Activated CD8-positive, alpha-beta memory T cell treated with anti-CD3 and anti-CD28 coated beads, Interleukin-2, amount 10 ng/mL, durations not matched to agents 7 days and 5 days (primary cell): ENCODE results near the gene MDFI. TPM values are rescaled to one million over a fixed set of nuclear protein-coding genes. Genes with fewer than 3 reads are reported as not detected.

Source experiments
- ATAC-seq: fragments of 150-1000 bp; cut with Tn5 transposase; one replicate; pipeline ENCODE4 v1.10.0; 2021; ENCODE audit warnings: moderate library complexity
- CTCF ChIA-PET: fragments of 350-600 bp; sonication (Branson Sonifier 250); formaldehyde crosslinking; loops from one replicate; lab custom pipeline; 2021; ENCODE audit warnings: antibody characterized with exemption; lab: Charles Lee
- DNase-seq: peaks from one replicate; pipeline ENCODE4 v3.0.0-alpha.2; 2020
- H3K27ac Mint-ChIP-seq: one replicate; pipeline ENCODE4 v1.8.0; 2021; ENCODE audit warnings: mild to moderate bottlenecking, mixed read lengths
- H3K27me3 Mint-ChIP-seq: one replicate; pipeline ENCODE4 v1.8.0; 2021; ENCODE audit warnings: mixed read lengths
- H3K36me3 Mint-ChIP-seq: one replicate; pipeline ENCODE4 v1.8.0; 2021; ENCODE audit warnings: mild to moderate bottlenecking, mixed read lengths
- H3K4me1 Mint-ChIP-seq: one replicate; pipeline ENCODE4 v1.8.0; 2021; ENCODE audit warnings: mixed read lengths
- H3K4me3 Mint-ChIP-seq: one replicate; pipeline ENCODE4 v1.8.0; 2021; ENCODE audit warnings: mild to moderate bottlenecking, moderate library complexity, mixed read lengths
- H3K9me3 Mint-ChIP-seq: one replicate; pipeline ENCODE4 v1.8.0; 2022; ENCODE audit warnings: low read depth, mixed read lengths
- total RNA-seq, 2 experiments: library from RNA; stranded (reverse); gene quantifications; one replicate each; pipeline ENCODE4 v1.2.3, GENCODE V29; 2021

MDFI gene
- total RNA-seq, 2 experiments from 2014 or later, result not detected

DNA sequence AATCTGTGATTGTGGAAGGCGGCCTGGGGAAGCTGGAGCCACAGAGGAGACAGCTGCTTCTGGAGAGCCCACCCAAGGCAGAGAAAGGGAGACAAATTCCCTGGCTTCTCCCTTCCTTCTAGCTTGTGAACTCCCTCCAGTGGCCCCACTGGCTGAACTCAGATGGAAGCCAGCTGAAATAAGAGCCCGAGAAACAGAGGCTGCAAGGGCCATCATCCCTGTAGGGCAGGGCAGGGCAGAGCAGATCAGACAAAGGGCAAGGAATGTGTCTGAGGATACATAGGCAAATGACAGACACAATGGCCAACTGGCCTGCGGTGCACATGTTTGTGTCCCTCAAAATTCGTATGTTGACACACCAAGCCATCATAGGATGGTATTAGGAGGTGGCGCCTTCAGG is 25.3 kb downstream of the MDFI start:
- no peaks in the 10 kb centered on the region for H3K36me3 Mint-ChIP-seq
- no peak overlapping the region for H3K27ac Mint-ChIP-seq
- H3K4me1 Mint-ChIP-seq, result no peaks in the 10 kb centered on the region
- CTCF ChIA-PET, result interaction anchor here (0.5 kb wide), 1 partner anchor 22 kb away, joined by 4 read pairs; no protein-coding TSS in a partner anchor
- DNase-seq, result no peak
- H3K9me3 Mint-ChIP-seq, result no peaks in the 10 kb centered on the region
- no peak for ATAC-seq
- peaks cover 39% of the 10 kb centered on the region for H3K27me3 Mint-ChIP-seq
- no peak overlapping the region for H3K4me3 Mint-ChIP-seq

DNA sequence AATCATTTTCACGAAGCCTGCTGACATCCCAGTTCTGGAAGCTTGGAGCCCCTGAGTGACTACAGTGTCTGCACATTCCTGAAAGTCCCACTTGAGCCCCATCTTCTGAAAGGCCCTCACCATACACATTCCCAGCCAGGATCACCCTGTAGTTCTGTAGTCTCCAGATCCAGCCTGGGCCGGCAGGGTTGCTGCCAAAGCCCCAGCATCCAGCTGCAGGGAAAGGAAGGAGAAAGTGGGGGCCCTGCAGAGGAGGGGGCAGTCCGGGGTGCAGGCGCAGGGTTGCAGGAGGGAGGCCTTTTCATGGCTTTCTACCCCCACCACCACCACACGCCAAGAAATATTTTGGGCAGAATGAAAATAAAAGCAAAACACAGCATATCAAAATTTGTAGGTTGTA is 26.0 kb downstream of the MDFI start:
- CTCF ChIA-PET, result no interaction called here
- no peaks in the 10 kb centered on the region for H3K36me3 Mint-ChIP-seq
- H3K9me3 Mint-ChIP-seq, result no peaks in the 10 kb centered on the region
- ATAC-seq (no peak), DNase-seq (no peak)
- no peak overlapping the region for H3K4me3 Mint-ChIP-seq
- no peak overlapping the region for H3K27ac Mint-ChIP-seq
- H3K27me3 Mint-ChIP-seq, result peaks cover 40% of the 10 kb centered on the region
- no peaks in the 10 kb centered on the region for H3K4me1 Mint-ChIP-seq

DNA sequence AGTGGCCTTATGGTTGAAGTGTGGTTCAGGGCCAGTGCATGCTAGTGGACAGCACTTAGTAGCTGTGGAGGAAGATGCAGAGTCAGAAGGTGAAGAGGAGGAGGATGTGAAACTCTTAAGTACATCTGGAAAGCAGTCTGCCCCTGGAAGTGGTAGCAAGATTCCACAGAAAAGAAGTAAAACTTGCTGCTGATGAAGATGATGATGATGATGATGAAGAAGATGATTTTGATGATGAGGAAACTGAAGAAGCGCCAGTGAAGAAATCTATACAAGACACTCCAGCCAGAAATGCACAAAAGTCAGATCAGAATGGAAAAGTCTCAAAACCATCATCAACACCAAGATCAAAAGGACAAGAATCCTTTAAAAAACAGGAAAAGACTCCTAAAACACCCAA is 28.9 kb downstream of the MDFI start:
- H3K9me3 Mint-ChIP-seq, result no peaks in the 10 kb centered on the region
- DNase-seq (no peak), ATAC-seq (no peak)
- no peaks in the 10 kb centered on the region for H3K36me3 Mint-ChIP-seq
- H3K4me3 Mint-ChIP-seq, result no peak overlapping the region
- peaks cover 45% of the 10 kb centered on the region for H3K27me3 Mint-ChIP-seq
- H3K4me1 Mint-ChIP-seq, result no peaks in the 10 kb centered on the region
- CTCF ChIA-PET, result no interaction called here
- H3K27ac Mint-ChIP-seq, result no peak overlapping the region

GRCh38 chr6:41668968-41669367 is 30.7 kb downstream of the MDFI start:
- CTCF ChIA-PET, result no interaction called here
- H3K4me1 Mint-ChIP-seq, result no peaks in the 10 kb centered on the region
- H3K27ac Mint-ChIP-seq, result no peak overlapping the region
- ATAC-seq (no peak), DNase-seq (no peak)
- peaks cover 40% of the 10 kb centered on the region for H3K27me3 Mint-ChIP-seq
- no peak overlapping the region for H3K4me3 Mint-ChIP-seq
- H3K9me3 Mint-ChIP-seq, result no peaks in the 10 kb centered on the region
- no peaks in the 10 kb centered on the region for H3K36me3 Mint-ChIP-seq

DNA sequence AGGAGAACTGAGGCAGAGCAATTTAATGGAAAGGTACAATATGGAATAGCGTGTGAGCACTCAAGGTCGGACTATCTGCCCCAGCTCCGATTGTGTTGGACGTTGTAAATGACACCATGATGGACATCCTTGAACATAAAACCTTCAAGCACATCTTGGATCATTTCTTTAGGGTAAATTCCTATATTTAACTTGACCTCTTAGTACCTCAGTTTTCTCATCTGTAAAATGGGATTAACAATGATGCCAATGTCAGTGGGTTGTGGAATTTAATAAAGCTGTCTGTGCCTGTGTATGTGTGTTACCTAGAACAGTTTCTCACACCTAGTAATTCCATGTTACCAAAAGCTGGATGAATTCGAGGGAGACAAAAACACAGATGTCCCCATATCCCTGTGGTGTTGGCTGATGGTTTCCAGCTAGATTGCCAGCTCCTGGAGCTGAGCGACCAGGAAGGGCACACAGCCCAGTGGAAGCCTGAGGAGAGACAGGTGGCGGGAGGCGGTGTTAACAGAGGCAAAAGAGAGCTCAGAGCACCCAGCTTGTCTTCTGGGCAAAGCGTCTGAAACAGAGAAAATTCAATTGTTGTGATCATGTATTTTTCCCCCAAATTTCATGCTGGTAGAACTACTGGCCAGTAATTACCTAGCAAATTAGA is 32.6 kb downstream of the MDFI start:
- no peaks in the 10 kb centered on the region for H3K9me3 Mint-ChIP-seq
- ATAC-seq (no peak), DNase-seq (no peak)
- no peak overlapping the region for H3K4me3 Mint-ChIP-seq
- CTCF ChIA-PET, result no interaction called here
- peaks cover 32% of the 10 kb centered on the region for H3K27me3 Mint-ChIP-seq
- H3K4me1 Mint-ChIP-seq, result no peaks in the 10 kb centered on the region
- no peak overlapping the region for H3K27ac Mint-ChIP-seq
- no peaks in the 10 kb centered on the region for H3K36me3 Mint-ChIP-seq

DNA sequence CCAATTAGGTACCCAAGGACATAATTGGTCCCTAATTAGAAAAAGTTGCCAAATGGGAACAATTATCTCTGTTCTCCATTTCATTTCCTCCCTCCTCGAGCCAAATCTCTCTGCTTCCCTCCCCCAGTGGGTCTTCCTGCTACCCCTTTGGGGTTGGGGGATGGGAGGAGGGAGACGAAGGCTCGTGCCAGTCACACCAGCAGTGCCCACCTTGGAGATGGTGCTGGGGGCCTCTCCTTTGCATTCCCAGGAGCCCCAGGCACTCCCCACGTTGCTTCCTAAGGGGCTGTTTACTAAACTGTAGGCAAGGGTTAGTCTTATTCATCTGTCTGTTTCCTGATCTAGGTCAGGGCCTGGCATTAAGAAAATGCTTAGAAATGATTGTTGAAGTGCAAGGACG is 33.1 kb downstream of the MDFI start:
- DNase-seq (no peak), ATAC-seq (no peak)
- H3K27ac Mint-ChIP-seq, result no peak overlapping the region
- no peaks in the 10 kb centered on the region for H3K36me3 Mint-ChIP-seq
- no peaks in the 10 kb centered on the region for H3K4me1 Mint-ChIP-seq
- H3K4me3 Mint-ChIP-seq, result no peak overlapping the region
- CTCF ChIA-PET, result no interaction called here
- H3K9me3 Mint-ChIP-seq, result no peaks in the 10 kb centered on the region
- peaks cover 32% of the 10 kb centered on the region for H3K27me3 Mint-ChIP-seq

DNA sequence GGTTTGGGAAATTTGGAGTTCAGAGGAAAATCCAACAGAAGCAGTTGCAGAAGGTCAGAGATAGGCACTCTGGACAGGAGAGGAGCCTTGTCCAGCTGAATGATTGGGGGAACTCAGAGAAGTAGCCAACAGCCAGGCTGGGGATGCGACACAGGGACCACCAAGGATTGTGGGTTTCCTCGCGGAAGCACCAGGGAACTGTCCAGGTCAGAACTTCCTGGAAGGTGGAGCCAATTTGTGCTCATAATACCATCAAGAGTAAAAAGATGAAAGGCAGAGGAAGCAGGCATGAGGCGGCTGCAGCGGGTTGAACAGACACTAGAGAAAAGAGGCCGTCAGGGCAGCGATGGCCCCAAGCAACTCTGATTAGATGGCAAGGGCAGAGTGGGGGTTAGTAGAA is 33.7 kb downstream of the MDFI start:
- H3K4me1 Mint-ChIP-seq, result no peaks in the 10 kb centered on the region
- no peak for DNase-seq
- H3K27ac Mint-ChIP-seq, result no peak overlapping the region
- CTCF ChIA-PET, result no interaction called here
- no peaks in the 10 kb centered on the region for H3K36me3 Mint-ChIP-seq
- no peak overlapping the region for H3K4me3 Mint-ChIP-seq
- H3K9me3 Mint-ChIP-seq, result no peaks in the 10 kb centered on the region
- H3K27me3 Mint-ChIP-seq, result peaks cover 30% of the 10 kb centered on the region
- no peak for ATAC-seq

- CTCF ChIA-PET, result interaction anchor here (1.4 to 2.3 kb wide), 2 partner anchors 10 to 71 kb away, joined by 4 to 10 read pairs; no protein-coding TSS in a partner anchor
- H3K9me3 Mint-ChIP-seq, result no peaks in the 10 kb centered on the region
- no peak overlapping the region for H3K4me3 Mint-ChIP-seq
- ATAC-seq, result no peak
- no peak for DNase-seq
- H3K27me3 Mint-ChIP-seq, result peaks cover 21% of the 10 kb centered on the region
- no peak overlapping the region for H3K27ac Mint-ChIP-seq
- H3K36me3 Mint-ChIP-seq, result no peaks in the 10 kb centered on the region
- no peaks in the 10 kb centered on the region for H3K4me1 Mint-ChIP-seq
These were observed 34.8 kb downstream of the MDFI start for GRCh38 chr6:41672816-41673703.

GRCh38 chr6:41673704-41674000 is 35.4 kb downstream of the MDFI start:
- H3K27me3 Mint-ChIP-seq, result peaks cover 18% of the 10 kb centered on the region
- no peak overlapping the region for H3K4me3 Mint-ChIP-seq
- H3K9me3 Mint-ChIP-seq, result no peaks in the 10 kb centered on the region
- CTCF ChIA-PET, result interaction anchor here (1.4 to 2.3 kb wide), 2 partner anchors 10 to 71 kb away, joined by 4 to 10 read pairs; no protein-coding TSS in a partner anchor
- H3K36me3 Mint-ChIP-seq, result no peaks in the 10 kb centered on the region
- no peak overlapping the region for H3K27ac Mint-ChIP-seq
- H3K4me1 Mint-ChIP-seq, result no peaks in the 10 kb centered on the region
- ATAC-seq (no peak), DNase-seq (no peak)

GRCh38 chr6:41674231-41675000 is 36.1 kb downstream of the MDFI start:
- no peak for ATAC-seq
- Mint-ChIP-seq H3K27me3 (peaks cover 16% of the 10 kb centered on the region), H3K27ac (no peak overlapping the region)

GRCh38 chr6:41675176-41675775 is 37.0 kb downstream of the MDFI start:
- H3K4me1 Mint-ChIP-seq, result no peaks in the 10 kb centered on the region
- no peaks in the 10 kb centered on the region for H3K9me3 Mint-ChIP-seq
- no peak overlapping the region for H3K27ac Mint-ChIP-seq
- no peak overlapping the region for H3K4me3 Mint-ChIP-seq
- CTCF ChIA-PET, result interaction anchor here (2.3 kb wide), 1 partner anchor 8 kb away, joined by 10 read pairs; no protein-coding TSS in a partner anchor
- ATAC-seq (no peak), DNase-seq (no peak)
- peaks cover 9% of the 10 kb centered on the region for H3K27me3 Mint-ChIP-seq
- no peaks in the 10 kb centered on the region for H3K36me3 Mint-ChIP-seq

More at GRCh38 chr6:41674231-41675000, 36.1 kb downstream of the MDFI start:
- no peak for DNase-seq
- Mint-ChIP-seq H3K4me1 (no peaks in the 10 kb centered on the region), H3K4me3 (no peak overlapping the region), H3K9me3 (no peaks in the 10 kb centered on the region), H3K36me3 (no peaks in the 10 kb centered on the region)
- CTCF ChIA-PET, result interaction anchor here (1.4 to 2.3 kb wide), 2 partner anchors 9 to 72 kb away, joined by 4 to 10 read pairs; no protein-coding TSS in a partner anchor

- Mint-ChIP-seq H3K9me3 (no peaks in the 10 kb centered on the region), H3K27me3 (peaks cover 2% of the 10 kb centered on the region), H3K36me3 (no peaks in the 10 kb centered on the region), H3K4me1 (no peaks in the 10 kb centered on the region), H3K4me3 (no peak overlapping the region), H3K27ac (no peak overlapping the region)
- DNase-seq, result no peak
- ATAC-seq, result no peak
- CTCF ChIA-PET, result no interaction called here
These were observed 37.7 kb downstream of the MDFI start for GRCh38 chr6:41675992-41676391.

GRCh38 chr6:41676431-41676830 is 38.2 kb downstream of the MDFI start:
- no peak for DNase-seq
- no peaks in the 10 kb centered on the region for H3K4me1 Mint-ChIP-seq
- H3K9me3 Mint-ChIP-seq, result no peaks in the 10 kb centered on the region
- no peak overlapping the region for H3K4me3 Mint-ChIP-seq
- H3K36me3 Mint-ChIP-seq, result no peaks in the 10 kb centered on the region
- no peak overlapping the region for H3K27ac Mint-ChIP-seq
- H3K27me3 Mint-ChIP-seq, result peaks cover 2% of the 10 kb centered on the region
- CTCF ChIA-PET, result no interaction called here
- no peak for ATAC-seq
